ENCODE measurements around the gene YIF1A. TPM values are rescaled to one million over a fixed set of nuclear protein-coding genes. Genes with fewer than 3 reads are reported as not detected.

The YIF1A gene
- polyA plus RNA-seq, 1 of the 3 experiments (the other 2 are of a cell fraction) = 123 TPM

- no peak overlapping the region for H2AFZ ChIP-seq (ENCODE audit: low read depth)
- H3K27me3 ChIP-seq (ENCODE audit: insufficient read depth) = no peaks in the 10 kb centered on the region
- ChIA-PET CTCF (interaction anchor here (0.9 to 8.2 kb wide), 8 partner anchors 9 to 208 kb away, joined by 3 to 111 read pairs (median 16); partner anchors contain the start of genes RAB1B, RIN1, TMEM151A and YIF1A), POLR2A (interaction anchor here (0.9 to 1.0 kb wide), 2 partner anchors 10 to 11 kb away, joined by 4 to 8 read pairs; partner anchors contain the start of genes RAB1B and YIF1A)
- peaks cover 16% of the 10 kb centered on the region for H4K20me1 ChIP-seq (ENCODE audit: insufficient read depth)
- H3K4me1 ChIP-seq (ENCODE audit: control insufficient read depth in 1 of 2, insufficient read depth in 2 of 2, low read depth in 1 of 2, low read length in 1 of 2) = peaks cover 0 to 47% of the 10 kb centered on the region in 2 experiments; a peak in 1 of 4 replicates
- H3K36me3 ChIP-seq (replicated peaks in 1 of 2; ENCODE audit: control insufficient read depth in 1 of 2, insufficient read depth in 2 of 2, low read length in 1 of 2) = peaks cover 5 to 32% of the 10 kb centered on the region in 2 experiments
- peaks cover 23% of the 10 kb centered on the region for H3F3A ChIP-seq (replicated peaks; ENCODE audit: insufficient read depth)
- H3K9me2 ChIP-seq = no peaks in the 10 kb centered on the region
- H3K4me2 ChIP-seq = no peak overlapping the region
- 77% methylated on average over 15 of the region's 15 CpGs for WGBS (ENCODE audit: low lambda C conversion rate)
- no peak overlapping the region for H3K9ac ChIP-seq
- peak overlapping the region in 1 of 2 experiments; percentile 51; a peak in 2 of 4 replicates for H3K4me3 ChIP-seq (ENCODE audit: low read depth in 2 of 2, low read length in 1 of 2)
- peak; percentile 48 for DNase-seq
- H3K79me2 ChIP-seq (ENCODE audit: insufficient read depth) = no peaks in the 10 kb centered on the region
- no peaks in the 10 kb centered on the region for H3K9me3 ChIP-seq
- TF ChIP-seq SMC3 (IDR thresholded peaks at IDR 0.05; ENCODE audit: low read depth, low read length) = no peak
- TF ChIP-seq JUND (IDR thresholded peaks at IDR 0.05) = no peak
- no peak for TF ChIP-seq CHD2 (IDR thresholded peaks at IDR 0.05; ENCODE audit: low read length, partially characterized antibody)
- TF ChIP-seq, protein P1, sequence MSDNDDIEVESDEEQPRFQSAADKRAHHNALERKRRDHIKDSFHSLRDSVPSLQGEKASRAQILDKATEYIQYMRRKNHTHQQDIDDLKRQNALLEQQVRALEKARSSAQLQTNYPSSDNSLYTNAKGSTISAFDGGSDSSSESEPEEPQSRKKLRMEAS (IDR thresholded peaks at IDR 0.05; ENCODE audit: low read depth) = no peak
- no peak for TF ChIP-seq RFX5 (IDR thresholded peaks at IDR 0.05; ENCODE audit: low read length)
- no peak for TF ChIP-seq EP300 (IDR thresholded peaks at IDR 0.05; ENCODE audit: borderline replicate concordance in 1 of 2, low read depth in 1 of 2, low read length in 1 of 2)
- TF ChIP-seq MXI1 (IDR thresholded peaks at IDR 0.05; ENCODE audit: low read depth, low read length) = no peak
- no peak for TF ChIP-seq RXRA (IDR thresholded peaks at IDR 0.05; ENCODE audit: borderline replicate concordance, low read depth)
- TF ChIP-seq SIN3A (IDR thresholded peaks at IDR 0.05; ENCODE audit: borderline replicate concordance, low read depth, low read length) = no peak
- no peak for TF ChIP-seq RAD21 (IDR thresholded peaks at IDR 0.05; ENCODE audit: low read length)
- TF ChIP-seq IRF3 (IDR thresholded peaks at IDR 0.05; ENCODE audit: low read depth, low read length) = no peak
- no peak for TF ChIP-seq YY1 (IDR thresholded peaks at IDR 0.05; ENCODE audit: low read depth)
- no peak for TF ChIP-seq PBX3 (IDR thresholded peaks at IDR 0.05)
- peak overlapping the region in 1 of 2 experiments; percentile 77; a peak in 2 of 4 replicates for H3K27ac ChIP-seq (ENCODE audit: low read depth in 2 of 2, low read length in 1 of 2)
These were observed 9.7 kb downstream of the YIF1A start for GRCh38 chr11:66279092-66279734.

Measured in SK-N-SH (cell line).